ENCODE measurements around the gene HPS5.

- no peak for TF ChIP-seq GATA2 (IDR thresholded peaks at IDR 0.05; ENCODE audit: low read depth, low read length)
- no peak for TF ChIP-seq GATA3 (IDR thresholded peaks at IDR 0.05; ENCODE audit: low read depth, low read length)
Measured at GRCh38 chr11:18367431-18367830, 45.5 kb upstream of the HPS5 start.
